HepG2 (cell line): Measurements from ENCODE around the gene ZFP36L2. TPM values are rescaled to one million over a fixed set of nuclear protein-coding genes. Genes with fewer than 3 reads are reported as not detected.
A peak's percentile ranks its signal among the peaks of the same experiment; 100 is the strongest.

Experiments used
- BATF2 ChIP-seq: sonication (generic); formaldehyde crosslinking; IDR thresholded peaks from 2 replicates; pipeline ENCODE4 v1.8.0; 2022; ENCODE audit warnings: mild to moderate bottlenecking, missing genetic modification reagents, moderate library complexity
- CEBPZ ChIP-seq: IDR thresholded peaks from 2 replicates; pipeline ENCODE4 v1.6.1; 2012; ENCODE audit warnings: low read length, improper control_type of control experiment
- DMAP1 ChIP-seq: IDR thresholded peaks from 2 replicates; pipeline ENCODE4 v1.6.1; 2016
- GMEB1 ChIP-seq: sonication (generic); formaldehyde crosslinking; IDR thresholded peaks from 2 replicates; pipeline ENCODE4 v1.5.1; 2020; ENCODE audit warnings: missing genetic modification reagents, mild to moderate bottlenecking, borderline replicate concordance
- IRF1 ChIP-seq: sonication (generic); formaldehyde crosslinking; IDR thresholded peaks from 2 replicates; pipeline ENCODE4 v1.4.0; 2020; ENCODE audit warnings: low read depth, mild to moderate bottlenecking, missing genetic modification reagents
- IRF2 ChIP-seq: IDR thresholded peaks from 2 replicates; pipeline ENCODE4 v1.6.1; 2018; ENCODE audit warnings: missing genetic modification reagents, missing compliant biosample characterization
- KLF12 ChIP-seq: sonication (generic); formaldehyde crosslinking; IDR thresholded peaks from 2 replicates; pipeline ENCODE4 v1.4.0; 2020; ENCODE audit warnings: missing genetic modification reagents, borderline replicate concordance
- MATR3 ChIP-seq: sonication (generic); formaldehyde crosslinking; IDR thresholded peaks from 2 replicates; pipeline ENCODE4 v1.4.0; 2020; ENCODE audit warnings: missing genetic modification reagents
- MED1 ChIP-seq: sonication (generic); formaldehyde crosslinking; IDR thresholded peaks from 2 replicates; pipeline ENCODE4 v1.4.0; 2020; ENCODE audit warnings: missing genetic modification reagents
- RAD51 ChIP-seq: fragments of 450-650 bp; IDR thresholded peaks from 2 replicates; pipeline ENCODE4 v1.6.1; 2016; ENCODE audit warnings: borderline replicate concordance
- SETDB1 ChIP-seq: sonication (generic); formaldehyde crosslinking; IDR thresholded peaks from 2 replicates; pipeline ENCODE4 v1.5.1; 2020; ENCODE audit warnings: missing genetic modification reagents, mild to moderate bottlenecking, borderline replicate concordance
- TGIF2 ChIP-seq: IDR thresholded peaks from 2 replicates; pipeline ENCODE4 v1.6.1; 2016; ENCODE audit warnings: control low read depth, missing compliant biosample characterization
- ZHX2 ChIP-seq, 2 experiments: sonication (generic) in 1 of 2; formaldehyde crosslinking in 1 of 2; IDR thresholded peaks; 2 replicates each; pipeline versions ENCODE4 v1.6.1 to v1.9.0; 2014 to 2022; ENCODE audit warnings: antibody characterized with exemption in 1 of 2, borderline replicate concordance in 1 of 2, inconsistent platforms in 1 of 2, low read depth in 1 of 2, missing genetic modification reagents in 1 of 2
- ZMYM3 ChIP-seq: sonication (generic); formaldehyde crosslinking; IDR thresholded peaks from 2 replicates; pipeline ENCODE4 v1.5.1; 2020; ENCODE audit warnings: mild to moderate bottlenecking, missing genetic modification reagents
- ZNF878 ChIP-seq: sonication (generic); formaldehyde crosslinking; IDR thresholded peaks from 2 replicates; pipeline ENCODE4 v1.8.1; 2023; ENCODE audit warnings: mild to moderate bottlenecking, missing genetic modification reagents, moderate library complexity
- ZZZ3 ChIP-seq: sonication (generic); formaldehyde crosslinking; IDR thresholded peaks from 2 replicates; pipeline ENCODE4 v1.4.0; 2020; ENCODE audit warnings: missing genetic modification reagents, mild to moderate bottlenecking, borderline replicate concordance
- polyA plus RNA-seq, 8 experiments: library from polyadenylated mRNA; depleted of rRNA in 3 of 8; stranded (reverse) in 7 of 8; unstranded in 1 of 8; fragments of >200 nt; fragmentation: Illumina TruSeq in 4 of 8; extraction: Trizol in 4 of 8; gene quantifications; 2 replicates each; pipeline versions ENCODE4 v1.2.1 to v1.2.3, GENCODE V29; 2011 to 2016; ENCODE audit warnings: low read depth in 4 of 8, missing spikeins in 1 of 8, mixed read lengths in 1 of 8; ENCODE audit not compliant: insufficient read depth in 1 of 8
- total RNA-seq, 5 experiments: library from RNA; depleted of rRNA; stranded (reverse); fragments of >200 nt; fragmentation: Illumina TruSeq; extraction: Trizol; gene quantifications; 2 replicates each; pipeline ENCODE4 v1.2.3, GENCODE V29; 2016; ENCODE audit warnings: low read depth in 1 of 5

The ZFP36L2 gene
- total and polyA plus RNA-seq, 2 of the 13 experiments (the other 11 are each of a cell fraction or from before 2014, with no cell fraction given) = 11.2 to 21.8 TPM

- TF ChIP-seq CEBPZ (no peak), SETDB1 (no peak), IRF1 (CRISPR knock-in tag) (no peak), ZNF878 (CRISPR knock-in tag) (0 out of 2 replicates have a peak, but pooled peaks have one; percentile 20), ZZZ3 (CRISPR knock-in tag) (no peak), GMEB1 (CRISPR knock-in tag) (peak; percentile 22; the same call in 1 of the 2 replicates), MATR3 (no peak), ZHX2 (IDR thresholded peaks at IDR 0.05; ENCODE audit: low read depth) (0 out of 2 replicates have a peak, but pooled peaks have one; percentile 36), ZHX2 (CRISPR knock-in tag; IDR thresholded peaks at IDR 0.05; ENCODE audit: borderline replicate concordance) (no peak), MED1 (CRISPR knock-in tag) (peak; percentile 90), RAD51 (peak; percentile 92), BATF2 (CRISPR knock-in tag) (peak; percentile 65; the same call in 1 of the 2 replicates), IRF2 (CRISPR knock-in tag) (peak; percentile 82), TGIF2 (CRISPR knock-in tag) (peak; percentile 92), ZMYM3 (CRISPR knock-in tag) (peak; percentile 78), DMAP1 (CRISPR knock-in tag) (no peak; the same call in 1 of the 2 replicates), KLF12 (0 out of 2 replicates have a peak, but pooled peaks have one; percentile 59)
Measured at GRCh38 chr2:43221763-43222474, 4.5 kb downstream of the ZFP36L2 start (continued).
